Mucosa of rectum (tissue), 2 donors: Measurements from ENCODE around the gene CTDNEP1.

ENCODE experiments used
- H3K27ac ChIP-seq, 2 donors: one replicate each; pipeline ENCODE4 v1.7.0; 2013; ENCODE audit warnings: inconsistent platforms in 2 of 2, low read depth in 2 of 2, low read length in 2 of 2
- H3K27me3 ChIP-seq, 2 donors: one replicate each; pipeline ENCODE4 v1.7.0; 2013; ENCODE audit warnings: low read length in 2 of 2; ENCODE audit not compliant: control insufficient read depth in 2 of 2, insufficient read depth in 2 of 2
- H3K36me3 ChIP-seq, 2 donors: one replicate each; pipeline ENCODE4 v1.7.0; 2013; ENCODE audit warnings: low read length in 2 of 2; ENCODE audit not compliant: control insufficient read depth in 2 of 2, insufficient read depth in 2 of 2
- H3K4me1 ChIP-seq, 2 donors: one replicate each; pipeline ENCODE4 v1.7.0; 2013; ENCODE audit warnings: low read length in 2 of 2, mild to moderate bottlenecking in 1 of 2; ENCODE audit not compliant: control insufficient read depth in 2 of 2, insufficient read depth in 2 of 2
- H3K4me3 ChIP-seq, 2 donors: one replicate each; pipeline ENCODE4 v1.7.0; 2013; ENCODE audit warnings: low read length in 2 of 2
- H3K9ac ChIP-seq, 2 donors: one replicate each; pipeline ENCODE4 v1.7.0; 2013; ENCODE audit warnings: low read length in 2 of 2, low read depth in 1 of 2, mild to moderate bottlenecking in 1 of 2
- H3K9me3 ChIP-seq, 2 donors: one replicate each; pipeline ENCODE4 v1.7.0; 2013; ENCODE audit warnings: low read length in 2 of 2; ENCODE audit not compliant: control insufficient read depth in 2 of 2
- donor health status: healthy.
- donor health status: Normal muscosa, but diverticular disease.

The CTDNEP1 gene

GRCh38 chr17:7251661-7252175 is at the start of gene CTDNEP1:
Gene CTDNEP1, minus strand, starts transcription at chr17:7251734. Its CDS starts 438 bp downstream, at chr17:7251296.
- Histone ChIP-seq H3K4me3 (peak within 1 kb of the TSS; percentile 71 to 92), H3K27me3 (no peaks in the 10 kb centered on the region), H3K9ac (peak within 1 kb of the TSS; percentile 87 to 97), H3K4me1 (peaks cover 24 to 29% of the 10 kb centered on the region in 2 donors), H3K9me3 (no peaks in the 10 kb centered on the region), H3K27ac (peak within 1 kb of the TSS; percentile 100), H3K36me3 (peaks cover 18 to 27% of the 10 kb centered on the region in 2 donors)

- no peaks in the 10 kb centered on the region for H3K9me3 ChIP-seq
- H3K4me3 ChIP-seq: peak overlapping the region; percentile 6 to 48
- peaks cover 0 to 10% of the 10 kb centered on the region in 2 donors for H3K27me3 ChIP-seq
- peak overlapping the region in 1 of 2 donors; percentile 41 for H3K9ac ChIP-seq
- H3K27ac ChIP-seq: peak overlapping the region; percentile 39 to 89
- peaks cover 31 to 32% of the 10 kb centered on the region in 2 donors for H3K4me1 ChIP-seq
- no peaks in the 10 kb centered on the region for H3K36me3 ChIP-seq
Measured at GRCh38 chr17:7296189-7296861, 44.8 kb upstream of the CTDNEP1 start.

GRCh38 chr17:7295230-7296180 is 44.0 kb upstream of the CTDNEP1 start:
- Histone ChIP-seq H3K36me3 (no peaks in the 10 kb centered on the region), H3K27ac (peak overlapping the region; percentile 89 to 90), H3K9me3 (no peaks in the 10 kb centered on the region), H3K9ac (peak overlapping the region; percentile 32 to 65), H3K27me3 (peaks cover 0 to 10% of the 10 kb centered on the region in 2 donors), H3K4me1 (peaks cover 31 to 32% of the 10 kb centered on the region in 2 donors), H3K4me3 (peak overlapping the region; percentile 59 to 61)

- H3K27me3 ChIP-seq: peaks cover 0 to 10% of the 10 kb centered on the region in 2 donors
Measured at GRCh38 chr17:7294614-7295153, 43.1 kb upstream of the CTDNEP1 start, which contains the start of gene YBX2. Gene YBX2, minus strand, starts transcription at chr17:7294639. Its CDS starts 139 bp downstream, at chr17:7294500.

GRCh38 chr17:7293816-7294613 is 42.5 kb upstream of the CTDNEP1 start:
- H3K9me3 ChIP-seq: no peaks in the 10 kb centered on the region
- H3K9ac ChIP-seq: peak overlapping the region in 1 of 2 donors; percentile 58
- peaks cover 31 to 32% of the 10 kb centered on the region in 2 donors for H3K4me1 ChIP-seq
- H3K27ac ChIP-seq: peak overlapping the region; percentile 86 to 91
- peak overlapping the region; percentile 20 to 42 for H3K4me3 ChIP-seq
- H3K27me3 ChIP-seq: peaks cover 0 to 10% of the 10 kb centered on the region in 2 donors
- no peaks in the 10 kb centered on the region for H3K36me3 ChIP-seq

More at GRCh38 chr17:7294614-7295153, 43.1 kb upstream of the CTDNEP1 start, which contains the start of gene YBX2:
- H3K4me1 ChIP-seq: peaks cover 31 to 32% of the 10 kb centered on the region in 2 donors
- H3K36me3 ChIP-seq: no peaks in the 10 kb centered on the region
- peak within 1 kb of the TSS; percentile 32 to 65 for H3K9ac ChIP-seq
- no peaks in the 10 kb centered on the region for H3K9me3 ChIP-seq
- H3K27ac ChIP-seq: peak within 1 kb of the TSS; percentile 89 to 91
- peak within 1 kb of the TSS; percentile 59 to 61 for H3K4me3 ChIP-seq

- Histone ChIP-seq H3K27me3 (peaks cover 0 to 10% of the 10 kb centered on the region in 2 donors), H3K4me3 (peak overlapping the region in 1 of 2 donors; percentile 20), H3K4me1 (peaks cover 31 to 32% of the 10 kb centered on the region in 2 donors), H3K27ac (peak overlapping the region; percentile 86 to 91), H3K9ac (peak overlapping the region in 1 of 2 donors; percentile 14), H3K36me3 (no peaks in the 10 kb centered on the region), H3K9me3 (no peaks in the 10 kb centered on the region)
Measured at GRCh38 chr17:7293159-7293558, 41.6 kb upstream of the CTDNEP1 start.

- H3K27ac ChIP-seq: peak overlapping the region in 1 of 2 donors; percentile 86
- peaks cover 0 to 10% of the 10 kb centered on the region in 2 donors for H3K27me3 ChIP-seq
- H3K4me1 ChIP-seq: peaks cover 31 to 32% of the 10 kb centered on the region in 2 donors
- no peaks in the 10 kb centered on the region for H3K9me3 ChIP-seq
- H3K4me3 ChIP-seq: no peak overlapping the region
- H3K9ac ChIP-seq: no peak overlapping the region
- no peaks in the 10 kb centered on the region for H3K36me3 ChIP-seq
Measured at GRCh38 chr17:7292729-7293128, 41.2 kb upstream of the CTDNEP1 start.

- Histone ChIP-seq H3K9ac (no peak overlapping the region), H3K4me3 (no peak overlapping the region), H3K4me1 (peaks cover 31 to 32% of the 10 kb centered on the region in 2 donors), H3K27me3 (peaks cover 0 to 10% of the 10 kb centered on the region in 2 donors), H3K36me3 (no peaks in the 10 kb centered on the region), H3K27ac (no peak overlapping the region), H3K9me3 (no peaks in the 10 kb centered on the region)
Measured at GRCh38 chr17:7292194-7292593, 40.7 kb upstream of the CTDNEP1 start.

GRCh38 chr17:7290685-7291084 is 39.2 kb upstream of the CTDNEP1 start:
- no peak overlapping the region for H3K27ac ChIP-seq
- no peaks in the 10 kb centered on the region for H3K9me3 ChIP-seq
- H3K36me3 ChIP-seq: no peaks in the 10 kb centered on the region
- H3K4me3 ChIP-seq: no peak overlapping the region
- no peak overlapping the region for H3K9ac ChIP-seq
- peaks cover 19 to 22% of the 10 kb centered on the region in 2 donors for H3K4me1 ChIP-seq
- peaks cover 0 to 6% of the 10 kb centered on the region in 2 donors for H3K27me3 ChIP-seq
